Stimulated activated CD8-positive, alpha-beta memory T cell treated with anti-CD3 and anti-CD28 coated beads, Interleukin-12 subunit alpha, Interleukin-12 subunit beta, amount 100 ng/mL, for 24 hours (primary cell): ENCODE results near the gene GABRR3.
"Not testable (repeated sequence)": the region's sequence is repeated elsewhere in the genome, so short reads cannot be mapped to it uniquely, and the experiment has no call there.

Experiments used
- DNase-seq: peaks from one replicate; pipeline ENCODE4 v3.0.0-alpha.2; 2020; ENCODE audit errors: extremely low read depth

GABRR3 gene

DNA sequence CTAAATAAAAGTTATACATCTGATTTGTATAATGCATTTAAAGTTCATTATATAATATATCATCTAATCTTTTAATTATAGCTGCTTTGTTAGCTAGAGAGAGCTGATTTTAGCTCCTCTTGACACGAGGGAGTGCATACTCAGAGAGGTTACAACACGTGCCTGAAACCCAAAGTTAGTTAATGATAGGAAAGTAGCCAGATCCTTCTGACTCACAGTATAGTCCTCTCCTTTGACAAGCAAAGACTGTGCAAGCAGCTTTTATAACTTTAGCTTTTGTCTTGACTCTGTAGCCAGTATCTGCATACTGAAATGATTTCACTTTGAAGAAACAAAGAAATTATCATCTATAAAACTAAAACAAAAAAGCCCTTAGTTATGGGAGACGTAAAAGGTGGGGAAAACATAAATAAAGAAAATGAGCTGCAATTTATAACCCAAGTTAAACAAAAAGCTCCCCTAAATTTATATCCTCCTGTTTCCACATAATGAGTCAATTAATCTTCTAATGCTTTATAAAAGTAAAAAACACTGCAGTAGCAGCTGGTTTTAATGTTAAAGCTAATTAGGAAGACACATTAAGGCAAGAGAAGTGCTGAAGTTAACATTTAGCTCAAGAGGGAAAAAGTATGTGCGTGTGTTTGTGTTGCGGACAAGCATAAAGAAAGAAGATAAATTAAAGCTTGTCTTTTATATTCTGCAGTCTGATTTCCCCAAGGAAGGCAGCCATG lies 13.1 kb downstream of the GABRR3 start:
- DNase-seq: no peak

DNA sequence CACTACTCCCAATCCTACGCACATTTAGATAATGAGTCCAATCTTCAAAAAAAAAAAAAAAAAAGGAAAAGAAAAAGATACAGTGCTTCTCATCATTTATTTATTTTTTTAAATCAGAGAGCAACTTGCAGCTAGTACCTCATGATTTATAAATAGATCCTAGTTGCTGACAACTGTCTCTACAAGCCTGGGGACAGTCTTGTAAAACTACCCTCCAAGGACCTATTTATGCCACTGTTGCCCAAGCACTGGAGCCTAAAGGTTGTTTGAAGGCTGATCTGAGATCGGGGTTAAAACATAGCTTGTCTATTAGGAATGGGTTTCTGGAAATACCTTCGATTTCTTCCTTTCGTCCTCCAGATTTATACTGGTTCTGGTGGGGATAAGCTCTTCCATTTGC lies 14.7 kb downstream of the GABRR3 start:
- no peak for DNase-seq

- no peak for DNase-seq
These were observed 16.8 kb downstream of the GABRR3 start for GRCh38 chr3:98018301-98018700.

GRCh38 chr3:98014268-98014585 lies 20.9 kb downstream of the GABRR3 start:
- DNase-seq: no peak

DNA sequence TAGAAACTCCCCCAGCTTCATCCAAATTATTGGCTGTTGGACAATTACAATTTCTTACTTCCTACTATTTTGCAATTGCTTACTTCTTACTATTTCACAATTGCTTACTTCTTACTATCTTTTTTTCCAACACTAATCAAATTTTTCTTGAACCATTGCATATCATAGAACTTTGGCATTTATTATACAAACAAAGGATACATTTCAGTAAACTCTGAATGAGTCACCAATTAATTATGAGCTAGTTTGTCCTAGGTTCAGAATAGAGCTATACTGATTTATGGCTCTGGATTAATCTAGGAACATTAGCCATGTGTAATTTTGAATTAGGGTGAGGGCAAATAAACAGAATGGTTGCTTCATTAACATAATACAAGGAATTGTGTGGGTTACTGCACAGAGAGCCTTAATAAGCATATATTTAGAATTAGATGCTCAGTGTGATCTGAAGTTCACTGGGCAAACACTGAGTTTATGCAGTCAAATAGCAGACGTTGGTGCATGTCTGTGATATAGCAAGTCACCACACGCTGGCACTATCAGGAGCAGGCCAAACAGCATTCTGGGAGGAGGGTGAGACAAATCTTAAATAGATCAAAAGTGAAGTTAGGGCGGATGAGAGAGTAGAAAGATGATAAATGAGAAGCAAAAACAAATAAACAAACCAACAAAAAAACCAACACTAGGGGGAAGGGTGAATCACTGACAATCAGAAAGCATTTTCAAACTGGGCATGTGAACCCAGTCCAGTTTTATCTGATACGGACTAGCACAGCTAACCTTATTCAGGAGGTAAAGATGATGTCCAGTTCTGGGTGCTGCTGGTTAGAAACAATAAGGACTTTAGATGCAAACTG lies 21.5 kb downstream of the GABRR3 start:
- DNase-seq: no peak

DNA sequence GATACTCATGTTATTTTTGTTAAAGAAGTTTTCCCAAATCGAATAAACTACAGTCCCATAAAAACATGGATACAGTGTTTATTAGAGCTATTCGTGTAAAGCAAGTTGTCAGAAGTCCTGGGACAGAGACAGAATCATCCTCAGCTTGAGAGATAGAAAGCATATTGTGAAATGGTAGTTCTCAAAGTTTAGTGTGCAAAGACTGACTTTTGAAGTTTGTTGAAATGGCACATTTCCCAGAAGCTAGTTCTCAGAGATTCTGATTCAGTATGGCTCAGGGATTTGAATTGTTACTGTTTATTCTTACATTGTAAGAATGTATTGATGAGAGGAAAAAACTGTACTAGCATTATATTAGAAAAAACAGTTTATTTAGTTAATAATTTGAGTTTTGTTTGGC lies 22.1 kb downstream of the GABRR3 start:
- DNase-seq: no peak

- not testable (repeated sequence) for DNase-seq
These were observed 24.1 kb downstream of the GABRR3 start for GRCh38 chr3:98010883-98011449.

GRCh38 chr3:98010194-98010882 lies 24.8 kb downstream of the GABRR3 start:
- no peak for DNase-seq

GRCh38 chr3:98008855-98009254 lies 26.3 kb downstream of the GABRR3 start:
- DNase-seq: no peak

GRCh38 chr3:98005438-98005837 lies 29.7 kb downstream of the GABRR3 start:
- no peak for DNase-seq

GRCh38 chr3:98004721-98005120 lies 30.4 kb downstream of the GABRR3 start:
- no peak for DNase-seq

DNA sequence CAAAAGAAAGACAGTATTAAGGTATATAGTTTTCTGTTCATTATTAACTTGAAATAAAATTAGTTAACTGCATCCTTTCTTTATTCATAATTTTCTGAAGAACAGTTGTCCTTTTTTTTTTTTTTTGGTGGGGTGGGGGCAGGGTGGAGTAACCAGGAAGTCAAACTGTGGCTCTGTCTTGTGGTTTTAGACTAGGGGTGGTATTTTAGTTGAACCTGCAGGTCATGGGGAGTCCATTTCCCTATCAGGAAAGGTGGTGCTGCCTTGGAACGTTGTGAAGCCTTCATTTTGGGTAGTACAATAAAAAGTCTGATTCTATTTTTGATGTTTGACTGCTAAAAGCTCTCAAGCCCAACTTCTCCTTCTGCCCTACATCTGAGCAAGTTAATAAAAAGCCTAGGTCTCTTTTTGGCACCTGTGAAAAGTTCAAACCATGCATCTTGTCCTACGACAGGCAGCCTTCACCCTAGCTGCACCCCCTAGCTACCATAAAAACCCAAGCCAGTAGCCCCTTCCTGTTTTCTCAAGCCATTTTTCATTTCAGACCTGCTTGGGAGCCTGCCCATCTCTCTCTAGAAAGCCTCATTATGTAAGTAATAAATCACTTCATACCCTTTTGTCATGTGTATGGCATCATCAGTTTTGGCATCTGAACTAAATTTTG lies 31.7 kb downstream of the GABRR3 start:
- no peak for DNase-seq

DNA sequence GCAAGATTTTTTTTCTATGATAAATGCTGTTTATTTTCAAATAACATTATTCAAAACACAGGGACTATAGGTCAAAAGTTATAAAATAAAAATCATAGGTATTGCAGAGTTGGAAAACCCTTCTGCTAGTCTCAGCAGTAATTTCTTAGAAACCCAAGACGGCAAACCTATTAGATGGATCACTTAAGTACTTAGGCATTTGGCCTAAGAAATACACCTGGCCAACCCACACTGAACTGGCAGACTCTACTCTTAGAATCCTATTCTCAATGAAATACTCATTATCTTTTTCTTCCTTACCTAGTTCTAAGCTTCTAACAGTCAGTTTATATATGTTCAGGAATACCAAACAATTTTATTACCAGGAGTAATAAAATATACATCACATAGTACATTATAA lies 32.4 kb downstream of the GABRR3 start:
- DNase-seq: no peak

DNA sequence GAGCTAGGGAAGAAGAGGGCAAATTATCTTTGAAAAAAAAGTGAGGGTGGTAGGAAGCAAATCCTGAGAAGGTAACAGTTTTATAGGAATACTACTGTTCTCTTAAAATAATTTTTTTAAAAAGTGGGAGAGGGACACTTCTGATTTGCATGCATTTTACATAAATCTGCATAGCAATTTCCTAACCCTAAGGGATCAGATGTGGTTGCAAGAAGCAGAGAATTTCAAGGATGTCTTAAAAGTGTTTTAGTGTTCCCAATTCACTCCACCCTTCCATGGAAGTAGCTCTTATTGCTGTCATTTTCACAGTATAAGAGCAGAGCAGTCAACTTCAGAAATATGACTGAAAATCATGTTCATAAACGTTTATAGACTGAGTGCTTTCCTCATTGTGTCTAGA lies 35.1 kb downstream of the GABRR3 start:
- no peak for DNase-seq

DNA sequence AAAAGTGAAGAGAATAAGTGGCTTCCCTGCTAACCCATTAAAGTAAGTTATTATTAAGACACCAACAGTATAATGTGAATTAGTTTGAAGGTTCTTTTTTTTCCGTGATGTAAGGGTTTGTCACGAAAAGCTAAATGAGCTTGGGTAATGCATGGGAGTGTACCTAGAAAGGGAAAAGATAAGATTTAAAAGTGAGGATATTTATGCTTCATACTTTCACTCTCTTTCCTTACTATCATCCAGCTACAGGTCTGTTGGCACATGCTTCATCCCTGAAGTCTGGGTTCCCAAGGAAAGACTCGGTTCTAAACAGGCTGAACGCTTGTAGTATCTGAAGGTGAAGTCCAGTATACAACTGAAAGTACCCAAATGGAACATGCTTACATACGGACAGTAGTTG lies 36.0 kb downstream of the GABRR3 start:
- DNase-seq: no peak

- no peak for DNase-seq
These were observed 38.1 kb downstream of the GABRR3 start for GRCh38 chr3:97996988-97997387.

DNA sequence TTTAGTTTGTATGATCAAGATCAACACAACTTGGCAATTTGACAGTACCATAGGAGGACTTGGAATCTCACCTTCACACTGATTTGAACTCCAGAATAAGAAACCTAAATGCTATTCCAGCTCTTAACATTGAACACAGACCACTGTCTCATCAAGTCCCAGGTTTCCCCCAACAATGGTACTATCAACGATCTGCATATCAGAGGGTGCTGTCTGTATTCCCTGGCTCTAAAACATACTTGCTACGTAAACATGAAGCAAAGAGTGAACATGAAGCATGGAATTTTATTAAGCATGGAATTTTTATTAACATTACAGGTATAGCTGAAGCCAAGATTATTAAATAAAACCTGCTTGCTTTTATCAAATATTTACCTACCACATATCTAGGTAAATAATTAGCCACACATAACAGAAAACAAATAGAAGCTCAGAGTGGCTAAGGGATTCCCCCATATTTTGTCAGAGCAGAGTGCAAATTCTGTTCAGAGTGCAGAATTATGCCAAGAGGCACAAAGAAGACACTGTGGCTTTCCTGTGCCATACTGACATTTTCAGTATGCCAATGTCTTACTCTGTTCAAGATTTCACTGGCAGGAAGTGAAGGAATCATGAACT lies 40.7 kb downstream of the GABRR3 start:
- no peak for DNase-seq

DNA sequence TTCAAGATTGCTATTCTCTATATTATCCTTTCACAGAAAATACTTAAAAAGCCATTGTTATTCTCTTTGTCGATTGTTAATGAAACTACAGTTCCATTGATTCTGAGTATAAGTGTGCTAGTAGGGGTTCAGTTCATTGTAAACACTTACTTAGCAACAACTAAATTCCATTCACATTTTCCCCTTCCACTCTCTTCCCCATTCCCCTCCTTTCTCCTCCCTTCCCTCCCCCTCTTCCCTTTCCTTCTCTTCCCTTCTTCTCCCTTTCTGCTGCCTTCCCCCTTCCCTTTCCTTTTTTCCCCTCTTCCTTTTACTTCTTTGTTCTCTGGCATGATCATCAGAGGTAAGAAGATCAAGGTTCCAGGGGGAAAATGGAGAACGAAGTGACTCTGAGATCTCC lies 41.6 kb downstream of the GABRR3 start:
- DNase-seq: no peak

- DNase-seq: no peak
These were observed 42.5 kb downstream of the GABRR3 start for GRCh38 chr3:97992547-97993173.

DNA sequence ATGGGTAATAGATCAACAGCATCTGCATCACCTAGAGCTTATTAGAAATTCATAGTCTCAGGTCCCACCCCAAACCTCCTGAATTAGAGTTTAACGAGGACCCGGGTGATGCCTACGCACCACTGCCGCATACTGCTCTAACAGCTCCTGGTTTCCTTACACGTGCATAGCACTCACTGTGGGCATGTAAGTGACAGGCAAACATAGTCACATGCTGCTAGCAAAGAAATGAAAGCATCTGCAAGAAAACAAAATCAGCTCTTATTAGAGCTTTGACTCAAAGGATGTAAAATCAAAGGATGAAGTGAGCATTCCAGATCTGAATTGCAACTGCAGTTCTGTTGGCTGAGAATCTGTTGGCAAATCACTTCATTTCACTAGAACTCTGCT lies 43.8 kb downstream of the GABRR3 start:
- DNase-seq: no peak
